NOMO-1 treated with dmso at 0.1 percent for 144 hours (cell line): Measurements from ENCODE around the gene AGAP1.
A peak's percentile ranks its signal among the peaks of the same experiment; 100 is the strongest.
"Not testable (repeated sequence)": the region's sequence is repeated elsewhere in the genome, so short reads cannot be mapped to it uniquely, and the experiment has no call there.

ENCODE experiments used
- DNase-seq: peaks from one replicate; lab custom pipeline; 2025; ENCODE audit not compliant: unreplicated experiment; lab: John Stamatoyannopoulos, UW

The AGAP1 gene

DNA sequence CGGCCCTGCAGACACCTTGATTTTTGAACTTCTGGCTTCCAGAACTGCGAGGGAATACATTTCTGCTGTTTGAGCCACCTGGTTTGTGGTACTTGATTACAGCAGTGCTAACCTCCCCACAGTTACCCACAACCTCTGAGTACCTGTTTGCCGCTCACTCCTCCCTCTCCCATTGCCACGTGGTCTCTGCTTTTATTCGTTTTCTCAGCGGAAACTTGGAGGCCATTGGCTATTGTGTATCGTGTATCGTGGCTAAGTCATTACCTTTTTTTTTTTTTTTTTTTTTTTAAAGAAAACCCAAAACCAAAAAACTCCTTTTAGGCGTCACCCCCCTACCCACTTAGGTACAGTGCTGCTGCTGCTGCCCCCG, 90.8 kb downstream of the AGAP1 start:
- DNase-seq: no peak

- no peak for DNase-seq
Measured at GRCh38 chr2:235587202-235587601, 93.4 kb downstream of the AGAP1 start.

DNA sequence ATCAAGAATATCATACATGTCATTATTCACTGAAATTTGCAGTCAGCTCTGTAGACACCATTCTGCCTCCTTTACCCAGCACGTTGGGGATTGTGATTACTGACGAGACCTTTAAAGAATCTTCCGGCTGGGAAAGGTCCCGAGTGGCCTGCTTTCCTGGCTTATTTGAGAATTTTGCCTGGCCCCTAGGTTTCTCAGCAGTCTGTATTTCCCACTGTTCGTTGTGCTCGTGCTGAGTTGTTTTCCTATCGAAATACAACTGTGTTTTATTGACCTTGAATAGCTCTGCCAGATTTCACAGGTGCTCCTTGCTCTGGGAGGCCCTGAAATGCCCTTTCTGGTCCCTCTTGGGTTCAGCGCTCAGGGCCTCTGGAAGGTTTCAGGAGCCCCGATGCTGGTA, 94.9 kb downstream of the AGAP1 start:
- no peak for DNase-seq

DNA sequence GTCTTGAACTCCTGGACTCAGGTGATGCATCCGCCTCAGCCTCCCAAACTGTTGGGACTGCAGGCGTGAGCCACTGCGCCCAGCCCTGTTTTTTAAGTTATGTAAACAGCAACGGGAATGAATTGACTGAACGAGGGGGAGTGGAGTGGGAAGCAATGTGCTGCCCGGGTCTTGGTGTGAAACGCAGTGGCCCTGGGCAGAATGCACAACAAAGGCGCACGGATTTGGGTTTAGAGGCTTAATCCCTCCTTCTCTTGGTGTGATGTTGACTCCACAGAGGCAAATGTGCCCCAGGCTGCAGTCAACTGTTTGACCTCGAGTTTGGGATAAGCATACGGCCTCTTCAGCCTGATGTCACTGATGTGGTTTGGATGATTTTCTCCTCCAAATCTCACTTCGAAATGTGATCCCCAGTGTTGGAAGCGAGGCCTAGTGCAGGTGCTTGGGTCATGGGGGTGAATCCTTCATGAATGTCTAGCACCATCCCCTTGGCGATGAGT, 97.4 kb downstream of the AGAP1 start:
- no peak for DNase-seq

GRCh38 chr2:235591921-235592320, 98.1 kb downstream of the AGAP1 start:
- no peak for DNase-seq

DNA sequence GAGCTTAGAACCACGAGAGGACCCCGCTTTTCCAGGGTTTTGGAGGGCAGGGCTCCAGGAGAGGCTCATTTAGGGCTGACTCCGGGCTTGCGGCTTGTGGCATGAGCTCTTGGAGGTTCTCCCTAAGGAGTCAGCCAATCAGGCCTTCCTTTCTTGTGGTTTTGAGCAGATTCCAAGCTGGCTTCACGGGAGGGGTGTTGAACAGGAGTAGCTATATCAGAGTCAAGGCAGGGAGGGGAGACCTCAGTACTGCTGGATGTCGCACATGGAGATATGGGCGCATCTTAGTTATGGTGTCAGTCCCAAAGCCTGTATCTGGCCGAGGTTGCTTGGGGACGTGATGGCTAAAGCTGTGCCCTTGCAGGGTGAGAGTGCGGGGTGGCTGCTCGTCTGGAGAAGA, 98.6 kb downstream of the AGAP1 start:
- no peak for DNase-seq

DNA sequence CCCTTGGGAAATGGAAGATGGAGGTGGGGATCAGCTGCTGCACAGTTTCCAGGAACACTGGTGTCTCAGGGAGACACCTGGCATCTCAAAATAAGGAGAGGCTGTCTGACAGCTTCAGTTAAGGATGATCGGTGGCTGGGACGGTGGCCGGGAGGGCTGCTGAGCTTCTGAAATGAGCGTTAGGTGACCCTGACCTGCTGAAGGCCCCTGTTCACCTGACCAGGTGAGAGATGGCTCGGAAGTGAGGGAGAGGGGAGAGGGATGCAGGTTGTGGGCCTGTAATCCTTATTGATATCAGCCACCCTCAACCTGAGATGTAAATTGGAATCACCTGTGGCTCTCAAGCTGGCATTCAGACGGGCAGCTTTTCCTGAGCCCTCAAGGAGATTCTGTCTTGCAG, 99.0 kb downstream of the AGAP1 start:
- no peak for DNase-seq

DNA sequence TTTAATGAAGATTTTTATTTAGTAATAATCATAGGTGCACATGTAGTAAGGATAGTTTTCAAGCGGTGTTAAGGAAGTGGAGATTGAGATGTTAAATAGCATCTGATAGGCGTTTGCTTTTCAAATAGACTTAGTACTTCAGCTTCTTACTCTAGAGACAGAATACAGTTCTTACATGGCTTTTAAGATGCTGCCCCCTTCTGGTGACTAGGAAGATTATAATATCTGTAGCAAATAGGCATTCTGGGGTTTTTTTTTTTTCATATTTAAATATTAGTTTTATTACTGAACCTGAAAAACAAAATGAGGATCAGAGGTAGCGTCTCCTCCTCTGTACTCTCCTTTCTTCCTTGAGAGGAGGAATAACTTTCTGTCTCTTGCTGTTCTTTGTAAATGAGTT, 100.2 kb downstream of the AGAP1 start:
- DNase-seq: peak; percentile 44

DNA sequence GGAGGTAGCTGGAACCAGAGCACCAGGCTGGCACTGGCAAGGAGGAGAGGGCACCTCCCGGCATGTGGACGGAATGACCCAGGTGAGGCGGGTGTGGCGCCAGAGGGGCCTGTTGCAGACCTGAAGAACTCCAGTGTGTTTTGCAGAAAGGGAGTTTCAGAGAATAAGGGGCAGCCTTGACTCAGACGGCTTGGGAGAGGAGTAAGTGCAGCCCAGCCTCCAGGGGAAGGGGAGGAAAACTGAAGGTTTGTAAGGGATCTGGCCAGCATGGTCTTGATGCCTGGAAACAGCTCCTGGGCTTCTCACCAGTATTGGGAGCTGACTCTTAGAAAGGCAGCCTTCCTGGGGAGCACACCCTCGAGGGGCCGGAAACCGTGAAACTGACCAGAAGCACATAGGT, 101.1 kb downstream of the AGAP1 start:
- DNase-seq: no peak

DNA sequence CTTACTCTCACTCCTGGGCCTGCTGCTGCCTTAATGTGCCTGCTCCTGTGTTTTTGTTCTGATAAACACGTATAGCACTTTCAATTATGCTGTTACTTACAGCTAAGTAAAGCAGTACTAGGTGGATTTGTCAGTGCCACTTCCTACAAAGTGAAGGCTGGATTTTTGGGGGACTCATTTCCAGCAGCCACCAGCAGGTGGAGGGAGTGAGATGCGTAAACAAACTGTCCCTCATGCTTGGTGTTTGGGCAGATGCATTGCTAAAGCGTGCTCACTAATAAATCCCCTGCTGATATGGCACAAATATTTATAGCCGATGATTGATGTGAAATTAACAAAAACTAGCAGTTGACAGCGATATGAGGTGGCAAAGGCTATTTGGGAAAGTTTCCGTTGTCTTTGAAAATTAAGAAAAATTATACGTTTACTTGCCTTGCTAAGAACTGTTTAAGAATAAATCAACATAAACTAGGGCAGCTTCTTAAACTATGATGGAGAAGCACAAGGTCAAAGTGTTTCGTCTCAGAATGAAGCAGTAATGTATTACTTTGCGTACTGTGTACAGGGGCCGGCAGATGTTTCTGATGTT, 101.7 kb downstream of the AGAP1 start:
- peak; percentile 26 for DNase-seq

DNA sequence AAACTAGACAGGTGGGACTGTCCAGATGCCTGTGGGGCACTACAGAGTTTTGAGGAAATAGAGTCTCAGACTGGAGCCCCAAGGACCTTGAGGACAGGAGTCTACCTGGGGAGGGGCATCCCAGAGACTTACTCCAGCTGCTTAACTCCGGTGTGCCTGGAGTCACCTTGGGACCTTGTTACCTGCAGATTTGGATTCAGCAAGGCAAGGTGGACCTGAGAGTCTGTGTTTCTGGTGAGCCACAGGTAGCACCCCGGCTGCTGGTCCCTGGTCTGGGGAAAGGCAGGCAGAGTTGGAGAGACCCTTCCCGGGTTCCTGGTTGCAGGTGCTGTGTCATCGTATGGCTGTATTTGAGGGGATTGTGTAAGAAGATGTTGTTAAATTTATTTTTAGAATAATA, 102.4 kb downstream of the AGAP1 start:
- DNase-seq: no peak

DNA sequence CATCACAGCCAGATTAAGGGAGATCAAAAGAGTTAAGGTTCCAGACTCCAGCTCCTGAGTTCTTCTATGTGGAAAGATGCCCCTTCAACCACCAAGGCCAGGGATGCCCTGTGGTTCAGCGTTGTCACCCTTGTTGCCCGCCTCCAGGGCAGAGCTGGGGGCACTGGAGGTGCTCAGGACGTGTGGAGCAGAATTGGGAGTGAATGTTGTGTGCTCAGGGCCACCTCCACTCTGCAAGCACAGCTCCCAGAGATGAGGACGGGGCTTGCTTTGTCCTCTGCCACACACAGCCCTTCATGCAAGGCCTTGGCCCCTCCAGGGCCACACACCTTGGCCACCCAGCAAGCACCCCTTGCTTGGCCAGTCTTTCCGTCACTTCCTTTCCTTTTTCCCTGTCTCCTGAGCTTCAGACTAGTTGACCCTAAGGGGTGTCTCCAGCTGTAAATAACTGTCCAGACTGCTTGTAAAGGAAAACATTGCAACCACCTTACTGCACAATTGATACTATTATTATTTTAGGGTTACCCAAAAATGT, 103.3 kb downstream of the AGAP1 start:
- no peak for DNase-seq

GRCh38 chr2:235598026-235598425, 104.2 kb downstream of the AGAP1 start:
- DNase-seq: no peak

DNA sequence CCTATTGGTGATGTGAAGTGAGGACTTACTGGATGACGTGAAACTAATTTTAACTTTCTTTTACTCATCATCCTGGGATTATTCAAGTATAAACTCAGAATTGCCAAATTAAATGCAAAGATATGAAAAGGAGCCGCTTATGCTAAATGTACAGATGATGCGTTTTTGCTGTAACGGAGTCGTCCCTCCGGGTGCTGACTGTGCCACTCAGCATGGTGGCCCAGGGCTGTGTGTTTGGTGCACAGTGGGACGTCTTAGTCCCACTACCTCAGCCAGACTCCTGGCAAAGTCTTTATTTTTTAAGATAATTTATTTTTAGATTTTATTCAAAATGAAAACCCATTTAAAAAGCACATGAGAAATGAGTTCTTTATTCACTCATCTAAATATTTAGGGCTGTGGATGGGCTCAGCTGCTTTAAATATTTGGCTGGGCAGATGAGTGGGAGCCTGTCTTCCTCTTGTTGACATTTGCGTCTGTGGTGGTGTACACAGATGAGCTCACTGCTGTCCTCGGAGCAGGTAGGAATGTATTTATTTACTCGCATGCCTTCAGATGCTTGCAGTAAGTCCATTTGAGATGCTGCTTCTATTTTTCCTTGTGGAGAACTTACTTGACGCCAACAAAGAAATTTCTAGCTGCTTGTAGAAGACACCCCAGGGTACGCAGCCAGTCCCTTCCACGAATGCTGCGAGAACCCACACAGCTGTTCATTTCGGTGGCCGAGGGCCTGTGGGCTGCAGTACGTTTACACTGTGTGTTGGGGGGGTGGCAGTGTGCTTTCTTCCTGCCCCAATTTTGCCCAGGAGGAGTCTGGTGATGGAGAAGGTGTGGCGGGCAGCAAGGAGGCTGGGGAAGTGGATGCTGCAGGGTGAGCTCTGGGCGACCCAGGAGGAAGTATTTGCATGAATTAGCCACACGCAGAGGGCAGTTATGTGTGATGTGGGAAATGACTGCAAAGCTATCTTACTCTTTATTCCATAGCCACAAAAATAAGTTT, 105.0 kb downstream of the AGAP1 start:
- no peak for DNase-seq

DNA sequence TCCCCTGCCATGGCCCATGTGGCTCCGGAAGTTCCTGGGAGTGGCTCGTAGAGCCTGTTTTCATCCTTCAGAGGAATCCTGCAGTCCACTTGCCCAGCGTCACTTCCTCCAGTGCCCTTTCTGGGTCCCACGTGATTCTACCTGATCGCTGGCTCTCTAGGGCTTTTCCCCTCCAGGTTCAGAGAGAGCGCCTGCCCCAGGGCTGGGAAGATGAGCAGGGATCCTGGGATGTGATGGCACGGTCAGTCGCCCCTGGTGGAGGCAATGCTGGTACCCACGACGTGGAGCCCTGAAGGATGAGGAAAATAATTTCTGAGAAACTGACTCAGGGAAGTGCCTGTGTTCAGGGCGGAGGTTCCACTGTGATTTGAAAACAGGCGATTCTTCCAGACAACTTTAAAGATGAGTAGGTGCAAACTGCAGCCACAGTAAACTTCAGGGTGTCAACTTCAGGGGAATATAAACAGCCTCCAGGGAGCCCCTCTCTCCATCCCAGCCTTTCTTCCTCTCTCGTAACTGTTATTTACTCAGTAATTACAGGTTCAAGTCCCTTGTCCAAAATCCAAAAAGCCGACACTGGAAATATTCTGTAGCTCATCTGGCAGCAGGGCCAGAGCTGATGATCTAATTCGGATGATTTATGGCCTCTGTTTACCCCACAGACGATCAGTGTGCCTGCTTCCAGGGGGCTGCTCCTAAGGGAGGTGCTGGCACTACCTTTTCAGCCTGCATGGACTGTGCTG, 105.9 kb downstream of the AGAP1 start:
- DNase-seq: no peak

- DNase-seq: no peak
Measured at GRCh38 chr2:235600406-235600805, 106.6 kb downstream of the AGAP1 start.

GRCh38 chr2:235600926-235601325, 107.1 kb downstream of the AGAP1 start:
- DNase-seq: no peak

GRCh38 chr2:235601960-235602704, 108.3 kb downstream of the AGAP1 start:
- DNase-seq: no peak

DNA sequence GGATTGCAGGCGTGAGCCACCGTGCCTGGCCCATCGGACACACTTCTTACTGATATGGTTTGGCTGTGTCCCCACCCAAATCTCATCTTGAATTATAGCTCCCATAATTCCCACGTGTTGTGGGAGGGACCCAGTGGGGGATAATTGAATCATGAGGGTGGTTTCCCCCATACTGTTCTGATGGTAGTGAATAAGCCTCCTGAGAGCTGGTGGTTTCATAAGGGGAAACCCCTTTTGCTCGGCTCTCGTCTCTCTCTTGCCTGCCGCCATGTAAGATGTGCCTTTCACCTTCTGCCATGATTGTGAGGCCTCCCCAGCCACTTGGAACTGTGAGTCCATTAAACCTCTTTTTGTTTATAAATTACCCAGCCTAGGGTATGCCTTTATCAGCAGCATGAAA, 109.1 kb downstream of the AGAP1 start:
- not testable (repeated sequence) for DNase-seq

DNA sequence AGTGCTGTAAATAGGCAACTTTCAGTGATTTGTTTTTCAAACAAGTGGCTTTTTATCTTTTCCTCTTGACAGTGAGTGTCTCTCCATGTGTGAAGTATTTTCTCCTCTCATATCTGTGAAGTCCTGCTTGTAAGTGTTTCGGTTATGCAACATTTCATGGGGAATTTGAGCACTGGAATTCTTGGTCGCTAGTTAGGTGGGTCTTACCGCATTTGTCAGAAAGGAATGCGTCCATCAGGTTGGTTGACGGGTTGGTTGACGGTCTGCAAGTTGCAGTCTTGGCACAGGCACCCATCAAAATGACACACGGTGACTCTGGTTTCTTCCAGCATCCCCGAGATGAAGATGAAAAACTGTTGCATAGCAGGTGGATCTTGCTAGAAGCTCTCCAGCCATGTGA, 109.8 kb downstream of the AGAP1 start:
- DNase-seq: no peak
